Liver (tissue), 9 donors: ENCODE data around the gene REEP3. TPM values are rescaled to one million over a fixed set of nuclear protein-coding genes. Genes with fewer than 3 reads are reported as not detected.

Experiments used
- DNase-seq: peaks from one replicate; pipeline ENCODE4 v3.0.0-alpha.2; 2017; ENCODE audit warnings: low spot score
- H3K27ac ChIP-seq, 2 donors: one replicate each; pipeline ENCODE4 v1.7.0; 2013; ENCODE audit warnings: inconsistent platforms in 2 of 2, low read length in 2 of 2, control low read depth in 1 of 2, low read depth in 1 of 2, mild to moderate bottlenecking in 1 of 2
- H3K27me3 ChIP-seq, 4 donors: one replicate each; pipeline versions ENCODE4 v1.6.1 to v1.7.0; 2013; ENCODE audit warnings: low read length in 3 of 4, inconsistent platforms in 1 of 4, mild to moderate bottlenecking in 1 of 4, moderate library complexity in 1 of 4; ENCODE audit not compliant: control insufficient read depth in 4 of 4, insufficient read depth in 4 of 4
- H3K36me3 ChIP-seq, 4 donors: one replicate each; pipeline versions ENCODE4 v1.6.1 to v1.7.0; 2013; ENCODE audit warnings: low read length in 3 of 4, mild to moderate bottlenecking in 3 of 4, low read depth in 1 of 4, moderate library complexity in 1 of 4; ENCODE audit not compliant: control insufficient read depth in 4 of 4, insufficient read depth in 3 of 4
- H3K4me1 ChIP-seq, 4 donors: one replicate each; pipeline versions ENCODE4 v1.6.1 to v1.7.0; 2013; ENCODE audit warnings: low read length in 3 of 4, mild to moderate bottlenecking in 3 of 4, moderate library complexity in 1 of 4; ENCODE audit not compliant: control insufficient read depth in 4 of 4, insufficient read depth in 4 of 4
- H3K4me3 ChIP-seq, 3 donors: one replicate each; pipeline versions ENCODE4 v1.6.1 to v1.7.0; 2013; ENCODE audit warnings: low read length in 3 of 3, control low read depth in 1 of 3, low read depth in 1 of 3, mild to moderate bottlenecking in 1 of 3
- H3K9ac ChIP-seq, 2 donors: one replicate each; pipeline ENCODE4 v1.7.0; 2013; ENCODE audit warnings: low read length in 2 of 2, mild to moderate bottlenecking in 2 of 2, moderate library complexity in 2 of 2, control low read depth in 1 of 2, low read depth in 1 of 2
- H3K9me3 ChIP-seq, 4 donors: one replicate each; pipeline versions ENCODE4 v1.6.1 to v1.7.0; 2013; ENCODE audit warnings: low read length in 3 of 4; ENCODE audit not compliant: control insufficient read depth in 4 of 4
- EGR1 ChIP-seq, 2 donors: IDR thresholded peaks; 2 replicates each; pipeline ENCODE4 v1.6.1; 2016 to 2018; ENCODE audit warnings: antibody characterized with exemption in 2 of 2, low read depth in 2 of 2
- FOXA1 ChIP-seq: IDR thresholded peaks from 2 replicates; pipeline ENCODE4 v1.6.1; 2016; ENCODE audit warnings: antibody characterized with exemption
- FOXA2 ChIP-seq: IDR thresholded peaks from 2 replicates; pipeline ENCODE4 v1.6.1; 2016; ENCODE audit warnings: antibody characterized with exemption
- HNF4G ChIP-seq: IDR thresholded peaks from 2 replicates; pipeline ENCODE4 v1.6.1; 2016; ENCODE audit warnings: antibody characterized with exemption
- JUND ChIP-seq, 2 donors: IDR thresholded peaks; 2 replicates each; pipeline ENCODE4 v1.6.1; 2016; ENCODE audit warnings: antibody characterized with exemption in 2 of 2
- RAD21 ChIP-seq, 2 donors: IDR thresholded peaks; 2 replicates each; pipeline ENCODE4 v1.6.1; 2016; ENCODE audit warnings: antibody characterized with exemption in 2 of 2, mild to moderate bottlenecking in 2 of 2
- RXRA ChIP-seq, 2 donors: IDR thresholded peaks; 2 replicates each; pipeline ENCODE4 v1.6.1; 2017 to 2018; ENCODE audit warnings: antibody characterized with exemption in 2 of 2, mild to moderate bottlenecking in 1 of 2
- SP1 ChIP-seq: IDR thresholded peaks from 2 replicates; pipeline ENCODE4 v1.6.1; 2018; ENCODE audit warnings: antibody characterized with exemption, mild to moderate bottlenecking
- TAF1 ChIP-seq: conservative IDR thresholded peaks from 2 replicates; pipeline ENCODE4 v1.6.1; 2016; ENCODE audit warnings: antibody characterized with exemption, mild to moderate bottlenecking
- ZBTB33 ChIP-seq: IDR thresholded peaks from 2 replicates; pipeline ENCODE4 v1.6.1; 2016; ENCODE audit warnings: antibody characterized with exemption
- WGBS: extraction: QIAGEN DNeasy Blood & Tissue Kit; methylation state at CpG from one replicate; pipeline ENCODE4 v1.1.7; 2013; 5-methylcytosine and 5-hydroxymethylcytosine counted together
- polyA plus RNA-seq, 2 donors: library from polyadenylated mRNA; stranded (reverse) in 1 of 2; unstranded in 1 of 2; fragments of 200-250 nt in 1 of 2; fragments of >200 nt in 1 of 2; fragmentation: Nextera tagmentation in 1 of 2; extraction: Ambion mirVana in 1 of 2; gene quantifications; one replicate each; pipeline versions ENCODE4 v1.2.1 to v1.2.3, GENCODE V29; 2013 to 2015
- total RNA-seq, 2 donors: library from RNA; depleted of rRNA; stranded (reverse); fragments of >200 nt; gene quantifications; one replicate each; pipeline ENCODE4 v1.2.3, GENCODE V29; 2014
- TF ChIP-seq, protein P1 (sequence below): IDR thresholded peaks from 2 replicates; pipeline ENCODE4 v1.6.1; 2016; ENCODE audit warnings: antibody characterized with exemption, mild to moderate bottlenecking
- TF ChIP-seq, protein P2 (sequence below): IDR thresholded peaks from 2 replicates; pipeline ENCODE4 v1.6.1; 2016; ENCODE audit warnings: antibody characterized with exemption
- TF ChIP-seq, protein P3 (sequence below): IDR thresholded peaks from 2 replicates; pipeline ENCODE4 v1.6.1; 2016; ENCODE audit warnings: antibody characterized with exemption
- TF ChIP-seq, protein P4 (sequence below): fragments of 150-350 bp; IDR thresholded peaks from 2 replicates; pipeline ENCODE4 v1.5.1; 2017; ENCODE audit warnings: improper control_type of control experiment, low read depth, low read length; ENCODE audit not compliant: missing input control
- donor health status: healthy.
- donor health status: healthy.
- donor health status: healthy.
- donor health status: healthy.
- donor health status: healthy.

The REEP3 gene
- total and polyA plus RNA-seq, 4 donors, result 7.9 to 26.9 (median 18.2) TPM

DNA sequence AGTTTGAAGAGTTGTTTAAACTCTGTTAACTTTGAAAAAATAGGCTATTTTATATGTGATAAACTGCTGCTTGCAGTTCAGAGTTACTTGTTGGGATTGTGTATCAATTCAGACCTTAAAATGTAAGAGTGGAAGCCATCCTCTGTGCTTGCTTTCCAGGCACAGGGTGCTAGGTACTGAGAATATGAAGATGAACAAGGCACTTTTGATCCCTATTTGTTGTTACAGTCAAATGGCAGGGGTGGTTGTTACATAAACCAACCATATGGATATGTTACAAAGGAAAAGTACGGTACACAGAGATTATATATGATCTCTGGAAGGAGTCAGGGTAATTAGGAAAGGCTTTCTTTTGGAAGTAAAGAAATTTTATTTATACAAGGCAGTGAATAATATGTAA lies 63.8 kb downstream of the REEP3 start:
- H3K27ac ChIP-seq, result no peak overlapping the region
- no peaks in the 10 kb centered on the region for H3K9me3 ChIP-seq
- no peaks in the 10 kb centered on the region for H3K36me3 ChIP-seq
- TF ChIP-seq, protein P1, sequence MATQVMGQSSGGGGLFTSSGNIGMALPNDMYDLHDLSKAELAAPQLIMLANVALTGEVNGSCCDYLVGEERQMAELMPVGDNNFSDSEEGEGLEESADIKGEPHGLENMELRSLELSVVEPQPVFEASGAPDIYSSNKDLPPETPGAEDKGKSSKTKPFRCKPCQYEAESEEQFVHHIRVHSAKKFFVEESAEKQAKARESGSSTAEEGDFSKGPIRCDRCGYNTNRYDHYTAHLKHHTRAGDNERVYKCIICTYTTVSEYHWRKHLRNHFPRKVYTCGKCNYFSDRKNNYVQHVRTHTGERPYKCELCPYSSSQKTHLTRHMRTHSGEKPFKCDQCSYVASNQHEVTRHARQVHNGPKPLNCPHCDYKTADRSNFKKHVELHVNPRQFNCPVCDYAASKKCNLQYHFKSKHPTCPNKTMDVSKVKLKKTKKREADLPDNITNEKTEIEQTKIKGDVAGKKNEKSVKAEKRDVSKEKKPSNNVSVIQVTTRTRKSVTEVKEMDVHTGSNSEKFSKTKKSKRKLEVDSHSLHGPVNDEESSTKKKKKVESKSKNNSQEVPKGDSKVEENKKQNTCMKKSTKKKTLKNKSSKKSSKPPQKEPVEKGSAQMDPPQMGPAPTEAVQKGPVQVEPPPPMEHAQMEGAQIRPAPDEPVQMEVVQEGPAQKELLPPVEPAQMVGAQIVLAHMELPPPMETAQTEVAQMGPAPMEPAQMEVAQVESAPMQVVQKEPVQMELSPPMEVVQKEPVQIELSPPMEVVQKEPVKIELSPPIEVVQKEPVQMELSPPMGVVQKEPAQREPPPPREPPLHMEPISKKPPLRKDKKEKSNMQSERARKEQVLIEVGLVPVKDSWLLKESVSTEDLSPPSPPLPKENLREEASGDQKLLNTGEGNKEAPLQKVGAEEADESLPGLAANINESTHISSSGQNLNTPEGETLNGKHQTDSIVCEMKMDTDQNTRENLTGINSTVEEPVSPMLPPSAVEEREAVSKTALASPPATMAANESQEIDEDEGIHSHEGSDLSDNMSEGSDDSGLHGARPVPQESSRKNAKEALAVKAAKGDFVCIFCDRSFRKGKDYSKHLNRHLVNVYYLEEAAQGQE, result peak; percentile 36
- no peak for TF ChIP-seq FOXA1
- peaks cover 0 to 1% (median 0%) of the 10 kb centered on the region in 4 donors for H3K4me1 ChIP-seq
- DNase-seq, result no peak
- no peak overlapping the region for H3K4me3 ChIP-seq
- no peak overlapping the region for H3K9ac ChIP-seq
- 94% methylated on average over 1 of the region's 1 CpG for whole genome bisulfite sequencing
- no peaks in the 10 kb centered on the region for H3K27me3 ChIP-seq

DNA sequence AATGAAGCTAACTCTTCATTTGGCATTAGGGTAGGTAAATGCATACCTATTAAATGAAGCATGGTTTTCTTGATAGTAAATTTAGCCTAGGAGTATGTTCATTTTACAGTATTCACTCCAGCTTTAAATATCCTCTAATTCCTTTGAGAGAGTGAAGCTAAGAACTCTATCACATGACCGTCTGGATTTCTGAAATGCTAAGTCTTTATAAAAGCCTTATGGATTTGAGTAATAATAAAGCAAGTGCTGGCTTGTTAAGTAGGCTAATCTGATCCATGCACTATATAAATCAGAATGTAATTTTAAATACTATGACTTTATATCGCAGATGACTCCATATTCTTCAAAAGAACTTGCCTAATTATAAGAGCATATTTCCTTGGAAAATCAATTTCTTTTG lies 64.8 kb downstream of the REEP3 start:
- no peak for TF ChIP-seq RAD21 (IDR thresholded peaks at IDR 0.05)
- no peak for TF ChIP-seq SP1
- TF ChIP-seq, protein P2, sequence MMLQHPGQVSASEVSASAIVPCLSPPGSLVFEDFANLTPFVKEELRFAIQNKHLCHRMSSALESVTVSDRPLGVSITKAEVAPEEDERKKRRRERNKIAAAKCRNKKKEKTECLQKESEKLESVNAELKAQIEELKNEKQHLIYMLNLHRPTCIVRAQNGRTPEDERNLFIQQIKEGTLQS, result no peak
- no peak for TF ChIP-seq RXRA (IDR thresholded peaks at IDR 0.05)
- Histone ChIP-seq H3K27me3 (no peaks in the 10 kb centered on the region), H3K36me3 (no peaks in the 10 kb centered on the region), H3K9me3 (no peaks in the 10 kb centered on the region), H3K4me3 (no peak overlapping the region), H3K27ac (no peak overlapping the region), H3K4me1 (peaks cover 0 to 1% (median 0%) of the 10 kb centered on the region in 4 donors), H3K9ac (no peak overlapping the region)
- DNase-seq, result no peak
- 95% methylated on average over 2 of the region's 2 CpGs for WGBS

DNA sequence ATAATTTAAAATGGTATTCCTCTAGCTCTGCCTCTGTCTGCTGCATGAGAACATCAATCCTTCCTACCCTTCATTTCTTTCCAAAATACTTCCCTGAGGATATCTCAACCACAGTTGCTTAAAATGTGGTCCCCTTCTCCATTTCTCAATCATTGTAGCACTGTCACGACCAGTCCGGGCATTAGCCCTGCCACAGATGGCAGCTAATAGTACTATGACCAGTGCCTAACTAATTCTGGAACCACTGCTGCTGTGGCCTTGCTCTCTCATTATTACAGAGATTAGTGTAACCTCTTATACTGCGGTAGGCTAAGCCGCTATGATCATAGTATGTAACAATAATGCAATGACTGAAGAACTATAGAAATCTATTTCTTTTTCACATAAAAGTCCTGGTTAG lies 66.0 kb downstream of the REEP3 start:
- Histone ChIP-seq H3K27ac (no peak overlapping the region), H3K4me3 (no peak overlapping the region), H3K36me3 (no peaks in the 10 kb centered on the region), H3K27me3 (no peaks in the 10 kb centered on the region), H3K4me1 (peaks cover 0 to 1% (median 0%) of the 10 kb centered on the region in 4 donors), H3K9ac (no peak overlapping the region), H3K9me3 (no peaks in the 10 kb centered on the region)
- DNase-seq, result no peak
- 97% methylated on average over 4 of the region's 4 CpGs for WGBS
- TF ChIP-seq FOXA2 (no peak), HNF4G (no peak), TAF1 (no peak), FOXA1 (no peak), ZBTB33 (no peak), JUND (IDR thresholded peaks at IDR 0.05) (no peak), EGR1 (IDR thresholded peaks at IDR 0.05; ENCODE audit: low read depth in 2 of 2) (no peak)
- TF ChIP-seq, protein P3, sequence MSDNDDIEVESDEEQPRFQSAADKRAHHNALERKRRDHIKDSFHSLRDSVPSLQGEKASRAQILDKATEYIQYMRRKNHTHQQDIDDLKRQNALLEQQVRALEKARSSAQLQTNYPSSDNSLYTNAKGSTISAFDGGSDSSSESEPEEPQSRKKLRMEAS, result no peak
- TF ChIP-seq, protein P1, result no peak
- TF ChIP-seq, protein P4, sequence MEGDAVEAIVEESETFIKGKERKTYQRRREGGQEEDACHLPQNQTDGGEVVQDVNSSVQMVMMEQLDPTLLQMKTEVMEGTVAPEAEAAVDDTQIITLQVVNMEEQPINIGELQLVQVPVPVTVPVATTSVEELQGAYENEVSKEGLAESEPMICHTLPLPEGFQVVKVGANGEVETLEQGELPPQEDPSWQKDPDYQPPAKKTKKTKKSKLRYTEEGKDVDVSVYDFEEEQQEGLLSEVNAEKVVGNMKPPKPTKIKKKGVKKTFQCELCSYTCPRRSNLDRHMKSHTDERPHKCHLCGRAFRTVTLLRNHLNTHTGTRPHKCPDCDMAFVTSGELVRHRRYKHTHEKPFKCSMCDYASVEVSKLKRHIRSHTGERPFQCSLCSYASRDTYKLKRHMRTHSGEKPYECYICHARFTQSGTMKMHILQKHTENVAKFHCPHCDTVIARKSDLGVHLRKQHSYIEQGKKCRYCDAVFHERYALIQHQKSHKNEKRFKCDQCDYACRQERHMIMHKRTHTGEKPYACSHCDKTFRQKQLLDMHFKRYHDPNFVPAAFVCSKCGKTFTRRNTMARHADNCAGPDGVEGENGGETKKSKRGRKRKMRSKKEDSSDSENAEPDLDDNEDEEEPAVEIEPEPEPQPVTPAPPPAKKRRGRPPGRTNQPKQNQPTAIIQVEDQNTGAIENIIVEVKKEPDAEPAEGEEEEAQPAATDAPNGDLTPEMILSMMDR, result no peak
